HL-60 (cell line): ENCODE results near the gene LCE1C.

Experiments used
- DNase-seq, 2 experiments: peaks; one replicate each; pipeline ENCODE4 v3.0.0-alpha.2; 2010 to 2020; ENCODE audit warnings: low read depth in 1 of 2, low spot score in 1 of 2
- H3K27ac ChIP-seq: fragments of 250-450 bp; sonication (Bioruptor Pico); replicated peaks from 2 replicates; pipeline ENCODE4 v1.5.1; 2020; ENCODE audit warnings: mild to moderate bottlenecking, moderate library complexity
- H3K27me3 ChIP-seq: fragments of 250-450 bp; sonication (Bioruptor Pico); 2 replicates; pipeline ENCODE4 v1.5.1; 2021; ENCODE audit warnings: mild to moderate bottlenecking, moderate library complexity; ENCODE audit not compliant: insufficient read depth, poor library complexity, severe bottlenecking
- H3K4me3 ChIP-seq: replicated peaks from 2 replicates; pipeline ENCODE4 v1.5.1; 2011; ENCODE audit warnings: mild to moderate bottlenecking, control low read depth, low read length; ENCODE audit not compliant: insufficient read depth
- GABPA ChIP-seq: IDR thresholded peaks from 2 replicates; pipeline ENCODE4 v1.6.1; 2012; ENCODE audit warnings: low read depth
- POLR2AphosphoS5 ChIP-seq: IDR thresholded peaks from 2 replicates; pipeline ENCODE4 v1.6.1; 2012; ENCODE audit warnings: low read depth
- REST ChIP-seq: IDR thresholded peaks from 2 replicates; pipeline ENCODE4 v1.6.1; 2012; ENCODE audit warnings: low read depth; ENCODE audit not compliant: insufficient replicate concordance
- SPI1 ChIP-seq: IDR thresholded peaks from 2 replicates; pipeline ENCODE4 v1.6.1; 2012; ENCODE audit warnings: low read depth, mild to moderate bottlenecking, borderline replicate concordance
- TF ChIP-seq, protein P1 (sequence below): IDR thresholded peaks from one replicate; pipeline ENCODE4 v1.5.1; 2011; ENCODE audit warnings: low read length, control low read depth, inconsistent platforms; ENCODE audit not compliant: insufficient read depth

Gene LCE1C

DNA sequence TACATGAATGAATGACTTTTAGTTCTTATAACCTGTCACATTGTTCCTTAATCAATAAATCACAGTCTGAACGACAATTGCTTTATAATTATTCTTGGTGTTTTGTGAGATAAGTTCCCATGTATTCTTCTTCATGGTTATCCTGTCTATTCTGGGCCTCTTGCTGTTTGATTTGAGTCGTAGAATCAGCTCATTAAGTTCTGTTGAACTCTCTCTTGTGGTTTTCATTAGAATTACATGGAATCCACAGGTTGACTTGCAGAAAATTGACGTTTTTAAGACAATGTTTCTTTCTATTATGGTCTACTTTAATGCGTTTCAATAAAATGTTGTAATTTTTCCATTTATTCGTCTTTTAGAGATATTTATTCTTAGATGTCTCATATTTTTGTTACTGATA, 16.8 kb upstream of the LCE1C start:
- TF ChIP-seq REST (no peak), SPI1 (no peak), GABPA (no peak), POLR2AphosphoS5 (no peak)
- TF ChIP-seq, protein P1, sequence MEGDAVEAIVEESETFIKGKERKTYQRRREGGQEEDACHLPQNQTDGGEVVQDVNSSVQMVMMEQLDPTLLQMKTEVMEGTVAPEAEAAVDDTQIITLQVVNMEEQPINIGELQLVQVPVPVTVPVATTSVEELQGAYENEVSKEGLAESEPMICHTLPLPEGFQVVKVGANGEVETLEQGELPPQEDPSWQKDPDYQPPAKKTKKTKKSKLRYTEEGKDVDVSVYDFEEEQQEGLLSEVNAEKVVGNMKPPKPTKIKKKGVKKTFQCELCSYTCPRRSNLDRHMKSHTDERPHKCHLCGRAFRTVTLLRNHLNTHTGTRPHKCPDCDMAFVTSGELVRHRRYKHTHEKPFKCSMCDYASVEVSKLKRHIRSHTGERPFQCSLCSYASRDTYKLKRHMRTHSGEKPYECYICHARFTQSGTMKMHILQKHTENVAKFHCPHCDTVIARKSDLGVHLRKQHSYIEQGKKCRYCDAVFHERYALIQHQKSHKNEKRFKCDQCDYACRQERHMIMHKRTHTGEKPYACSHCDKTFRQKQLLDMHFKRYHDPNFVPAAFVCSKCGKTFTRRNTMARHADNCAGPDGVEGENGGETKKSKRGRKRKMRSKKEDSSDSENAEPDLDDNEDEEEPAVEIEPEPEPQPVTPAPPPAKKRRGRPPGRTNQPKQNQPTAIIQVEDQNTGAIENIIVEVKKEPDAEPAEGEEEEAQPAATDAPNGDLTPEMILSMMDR = no peak
- peaks cover 3% of the 10 kb centered on the region for H3K27me3 ChIP-seq
- no peak overlapping the region for H3K4me3 ChIP-seq

DNA sequence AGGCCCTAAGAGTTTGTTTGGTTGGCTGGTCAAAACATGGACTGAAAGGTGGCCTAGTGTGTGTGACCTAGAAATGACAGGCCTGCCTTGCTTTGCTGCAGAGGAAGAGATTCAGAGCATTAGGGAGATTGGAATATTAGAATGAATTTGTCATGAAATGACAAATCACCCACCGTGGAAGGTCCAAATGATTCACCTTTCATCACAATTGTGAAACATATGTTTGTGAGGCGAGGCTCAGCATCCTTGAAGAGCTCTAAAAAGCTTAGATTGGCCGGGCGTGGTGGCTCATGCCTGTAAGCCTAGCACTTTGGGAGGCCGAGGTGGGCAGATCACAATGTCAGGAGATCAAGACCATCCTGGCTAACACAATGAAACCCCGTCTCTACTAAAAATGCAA, 10.9 kb upstream of the LCE1C start:
- H3K27ac ChIP-seq = no peak overlapping the region
- TF ChIP-seq GABPA (no peak), SPI1 (no peak), REST (no peak), POLR2AphosphoS5 (no peak)
- TF ChIP-seq, protein P1 = no peak
- no peak overlapping the region for H3K4me3 ChIP-seq
- no peak for DNase-seq
- H3K27me3 ChIP-seq = no peaks in the 10 kb centered on the region

More for the DNA sequence above, 16.8 kb upstream of the LCE1C start:
- DNase-seq = no peak
- no peak overlapping the region for H3K27ac ChIP-seq

- no peak within 1 kb of the TSS for H3K27ac ChIP-seq
- DNase-seq = no peak
- no peaks in the 10 kb centered on the region for H3K27me3 ChIP-seq
- no peak within 1 kb of the TSS for H3K4me3 ChIP-seq
- TF ChIP-seq POLR2AphosphoS5 (no peak), SPI1 (no peak), REST (no peak), GABPA (no peak)
- TF ChIP-seq, protein P1 = no peak
Measured at GRCh38 chr1:152811671-152812070, 5.2 kb upstream of the LCE1C start, which contains the start of gene LCE1B. TSS of gene LCE1B (plus strand) at chr1:152811971. CDS start at chr1:152812447, 476 bp downstream.
